ENCODE results near the gene CD38. TPM values are rescaled to one million over a fixed set of nuclear protein-coding genes. Genes with fewer than 3 reads are reported as not detected.
A peak's percentile ranks its signal among the peaks of the same experiment; 100 is the strongest.
"Not testable (repeated sequence)": the region's sequence is repeated elsewhere in the genome, so short reads cannot be mapped to it uniquely, and the experiment has no call there.

Gene CD38
- not detected in 2 replicates for total RNA-seq (2014; rRNA removed)
- Bru-seq, nascent RNA = percentile 5 among the genes with signal in this experiment
- percentile 13 among the genes with signal in this experiment for BruChase-seq, experiment 1, labeled RNA remaining after a 6-hour chase
- percentile 14 among the genes with signal in this experiment for BruChase-seq, experiment 2, labeled RNA remaining after a 2-hour chase
- long read RNA-seq, partial matches to known transcripts = 0 of 1 reads
- long read RNA-seq, other reads (novel, unspliced or antisense) = 1 of 1 reads

- no peak within 1 kb of the TSS for H3K27ac ChIP-seq (ENCODE audit: low read length)
- POLR2A ChIA-PET (ENCODE audit: unreplicated experiment) = no interaction called here
- ATAC-seq (peak; percentile 46), DNase-seq (no peak)
- H3F3A ChIP-seq (ENCODE audit: low read length, unreplicated experiment) = no peaks in the 10 kb centered on the region
- H3K79me2 ChIP-seq (ENCODE audit: low read length) = no peaks in the 10 kb centered on the region
- H3K4me1 ChIP-seq (ENCODE audit: insufficient read depth, low read length) = peaks cover 10% of the 10 kb centered on the region; the same call in 1 of the 2 replicates
- H2AFZ ChIP-seq (ENCODE audit: low read length) = peak within 1 kb of the TSS; percentile 88
- peak within 1 kb of the TSS; percentile 88 for H3K4me2 ChIP-seq (ENCODE audit: low read length)
- CTCF ChIA-PET = no interaction called here
- intact Hi-C loops (cut with micrococcal nuclease) = no loop called here
- H3K9me2 ChIP-seq (replicated peaks; ENCODE audit: low read length) = no peaks in the 10 kb centered on the region
- no TSS peak for BruUV-seq (replicated peaks)
- TF ChIP-seq EZH2 (IDR thresholded peaks at IDR 0.05; ENCODE audit: low read length, unreplicated experiment) (no peak), CTCF (conservative IDR thresholded peaks at IDR 0.05; ENCODE audit: low read depth, low read length) (no peak), EZH2phosphoT487 (IDR thresholded peaks at IDR 0.05; ENCODE audit: borderline replicate concordance, low read length) (no peak)
- no peaks in the 10 kb centered on the region for H4K20me1 ChIP-seq (ENCODE audit: low read length)
- no peaks in the 10 kb centered on the region for H3K9me3 ChIP-seq (ENCODE audit: low read length)
- H3K27me3 ChIP-seq (ENCODE audit: low read length) = no peaks in the 10 kb centered on the region
- no peaks in the 10 kb centered on the region for H3K36me3 ChIP-seq (ENCODE audit: low read depth, low read length)
- peak within 1 kb of the TSS; percentile 68 for H3K4me3 ChIP-seq (ENCODE audit: low read length)
- 0 out of 2 replicates have a peak within 1 kb of the TSS, but pooled peaks have one; percentile 9 for H3K9ac ChIP-seq (ENCODE audit: low read length)
Observed at GRCh38 chr4:15778289-15779241, at the start of gene CD38. Gene CD38, plus strand, starts transcription at chr4:15778328. Its CDS starts 87 bp downstream, at chr4:15778415.

- intact Hi-C loops (cut with micrococcal nuclease) = loop anchor here (5.0 kb wide), 1 partner anchor 77 kb away; no protein-coding TSS in a partner anchor
- Histone ChIP-seq H3K4me3 (ENCODE audit: low read length) (no peak overlapping the region), H3K9me3 (ENCODE audit: low read length) (no peaks in the 10 kb centered on the region), H3K9ac (ENCODE audit: low read length) (no peak overlapping the region), H3K27ac (ENCODE audit: low read length) (no peak overlapping the region), H3K36me3 (ENCODE audit: low read depth, low read length) (no peaks in the 10 kb centered on the region), H3K4me2 (ENCODE audit: low read length) (no peak overlapping the region), H3K9me2 (replicated peaks; ENCODE audit: low read length) (no peaks in the 10 kb centered on the region), H2AFZ (ENCODE audit: low read length) (no peak overlapping the region), H3K27me3 (ENCODE audit: low read length) (no peaks in the 10 kb centered on the region), H3K4me1 (ENCODE audit: insufficient read depth, low read length) (no peaks in the 10 kb centered on the region), H3F3A (ENCODE audit: low read length, unreplicated experiment) (no peaks in the 10 kb centered on the region), H4K20me1 (ENCODE audit: low read length) (no peaks in the 10 kb centered on the region), H3K79me2 (ENCODE audit: low read length) (no peaks in the 10 kb centered on the region)
- DNase-seq = peak; percentile 63
- peak; percentile 62 for ATAC-seq
- peak; percentile 68 for TF ChIP-seq CTCF (conservative IDR thresholded peaks at IDR 0.05; ENCODE audit: low read depth, low read length)
- TF ChIP-seq EZH2phosphoT487 (IDR thresholded peaks at IDR 0.05; ENCODE audit: borderline replicate concordance, low read length) = no peak
- TF ChIP-seq EZH2 (IDR thresholded peaks at IDR 0.05; ENCODE audit: low read length, unreplicated experiment) = no peak
- BruUV-seq (replicated peaks) = no TSS peak
- CTCF ChIA-PET = no interaction called here
- POLR2A ChIA-PET (ENCODE audit: unreplicated experiment) = interaction anchor here (0.7 kb wide), 1 partner anchor 72 kb away, joined by 5 read pairs; no protein-coding TSS in a partner anchor
Observed at GRCh38 chr4:15729910-15730533, 48.1 kb upstream of the CD38 start.

DNA sequence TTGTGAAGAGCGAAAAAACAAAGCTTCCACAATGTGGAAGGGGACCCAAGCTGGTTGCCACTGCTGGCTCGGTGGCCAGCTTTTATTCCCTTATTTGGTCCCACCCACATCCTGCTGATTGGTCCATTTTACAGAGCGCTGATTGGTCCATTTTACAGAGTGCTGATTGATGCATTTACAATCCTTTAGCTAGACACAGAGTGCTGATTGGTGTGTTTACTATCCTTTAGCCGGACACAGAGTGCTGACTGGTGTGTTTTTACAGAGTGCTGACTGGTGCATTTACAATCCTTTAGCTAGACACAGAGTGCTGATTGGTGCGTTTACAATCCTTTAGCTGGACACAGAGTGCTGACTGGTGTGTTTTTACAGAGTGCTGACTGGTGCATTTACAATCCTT is 45.1 kb upstream of the CD38 start:
- H3K36me3 ChIP-seq (ENCODE audit: low read depth, low read length); H3K9ac ChIP-seq (ENCODE audit: low read length); H3K79me2 ChIP-seq (ENCODE audit: low read length); POLR2A ChIA-PET (ENCODE audit: unreplicated experiment); CTCF ChIA-PET; BruUV-seq (replicated peaks); H3K27ac ChIP-seq (ENCODE audit: low read length); H3K9me3 ChIP-seq (ENCODE audit: low read length); H3K4me2 ChIP-seq (ENCODE audit: low read length); H4K20me1 ChIP-seq (ENCODE audit: low read length); H3F3A ChIP-seq (ENCODE audit: low read length, unreplicated experiment); H3K4me1 ChIP-seq (ENCODE audit: insufficient read depth, low read length); H3K27me3 ChIP-seq (ENCODE audit: low read length); H3K9me2 ChIP-seq (replicated peaks; ENCODE audit: low read length); ATAC-seq; H2AFZ ChIP-seq (ENCODE audit: low read length); H3K4me3 ChIP-seq (ENCODE audit: low read length); DNase-seq: not testable (repeated sequence)
- intact Hi-C loops (cut with micrococcal nuclease) = loop anchor here (5.0 kb wide), 1 partner anchor 74 kb away; no protein-coding TSS in a partner anchor
